ENCODE results near the gene MAP3K14. TPM values are rescaled to one million over a fixed set of nuclear protein-coding genes. Genes with fewer than 3 reads are reported as not detected.

The MAP3K14 gene
- total RNA-seq, 1 experiment from 2014 or later = 58.3 TPM

DNA sequence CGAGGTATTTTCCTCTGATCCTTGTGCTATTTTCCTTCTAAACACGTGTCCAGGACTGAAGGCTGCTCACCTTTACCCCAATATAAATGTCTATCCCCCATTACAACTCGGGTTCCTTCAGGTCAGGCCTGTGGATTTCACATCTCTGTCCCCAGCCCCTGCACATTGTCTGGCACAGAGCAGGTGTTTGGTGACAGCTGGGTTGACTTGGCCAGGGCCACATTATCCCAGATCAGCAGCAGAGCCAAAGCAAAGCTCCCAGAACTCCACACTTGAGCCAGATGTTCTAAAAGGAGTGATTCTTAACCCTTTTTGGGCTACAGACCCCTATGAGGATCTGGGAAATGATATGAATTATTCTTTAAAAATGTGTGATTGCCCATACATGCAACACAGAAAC lies 36.9 kb downstream of the MAP3K14 start:
- DNase-seq = no peak
- no peak overlapping the region for H3K4me2 ChIP-seq
- H3K4me1 ChIP-seq (replicated peaks; ENCODE audit: insufficient read depth) = peaks cover 18% of the 10 kb centered on the region
- H3K27me3 ChIP-seq (ENCODE audit: insufficient read depth, low read depth) = no peaks in the 10 kb centered on the region
- ChIA-PET CTCF (no interaction called here), POLR2A (ENCODE audit: unreplicated experiment) (no interaction called here)
- peaks cover 65% of the 10 kb centered on the region for H3F3A ChIP-seq (ENCODE audit: insufficient read depth, low read depth)
- H3K4me3 ChIP-seq = no peak overlapping the region
- intact Hi-C loops (cut with micrococcal nuclease; ENCODE audit: unreplicated experiment) = loop anchor here (5.0 kb wide), 2 partner anchors 37 to 147 kb away; partner anchors contain the start of gene MAP3K14
- H3K79me2 ChIP-seq (ENCODE audit: low read depth) = 0 out of 2 replicates have a peak, but pooled peaks cover 7% of the 10 kb centered on the region
- BruUV-seq (replicated peaks) = no TSS peak
- H2AFZ ChIP-seq = no peak overlapping the region
- H3K9me2 ChIP-seq (ENCODE audit: insufficient read depth) = no peaks in the 10 kb centered on the region
- H3K27ac ChIP-seq = no peak overlapping the region
- TF ChIP-seq EZH2 (IDR thresholded peaks at IDR 0.05; ENCODE audit: low read depth) = no peak
- TF ChIP-seq, protein P1, sequence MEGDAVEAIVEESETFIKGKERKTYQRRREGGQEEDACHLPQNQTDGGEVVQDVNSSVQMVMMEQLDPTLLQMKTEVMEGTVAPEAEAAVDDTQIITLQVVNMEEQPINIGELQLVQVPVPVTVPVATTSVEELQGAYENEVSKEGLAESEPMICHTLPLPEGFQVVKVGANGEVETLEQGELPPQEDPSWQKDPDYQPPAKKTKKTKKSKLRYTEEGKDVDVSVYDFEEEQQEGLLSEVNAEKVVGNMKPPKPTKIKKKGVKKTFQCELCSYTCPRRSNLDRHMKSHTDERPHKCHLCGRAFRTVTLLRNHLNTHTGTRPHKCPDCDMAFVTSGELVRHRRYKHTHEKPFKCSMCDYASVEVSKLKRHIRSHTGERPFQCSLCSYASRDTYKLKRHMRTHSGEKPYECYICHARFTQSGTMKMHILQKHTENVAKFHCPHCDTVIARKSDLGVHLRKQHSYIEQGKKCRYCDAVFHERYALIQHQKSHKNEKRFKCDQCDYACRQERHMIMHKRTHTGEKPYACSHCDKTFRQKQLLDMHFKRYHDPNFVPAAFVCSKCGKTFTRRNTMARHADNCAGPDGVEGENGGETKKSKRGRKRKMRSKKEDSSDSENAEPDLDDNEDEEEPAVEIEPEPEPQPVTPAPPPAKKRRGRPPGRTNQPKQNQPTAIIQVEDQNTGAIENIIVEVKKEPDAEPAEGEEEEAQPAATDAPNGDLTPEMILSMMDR (conservative IDR thresholded peaks at IDR 0.05) = no peak
- peaks cover 33% of the 10 kb centered on the region for H3K36me3 ChIP-seq (ENCODE audit: low read depth)
- H4K20me1 ChIP-seq (ENCODE audit: insufficient read depth) = no peaks in the 10 kb centered on the region
- no peaks in the 10 kb centered on the region for H3K9me3 ChIP-seq (ENCODE audit: insufficient read depth, low read depth)

DNA sequence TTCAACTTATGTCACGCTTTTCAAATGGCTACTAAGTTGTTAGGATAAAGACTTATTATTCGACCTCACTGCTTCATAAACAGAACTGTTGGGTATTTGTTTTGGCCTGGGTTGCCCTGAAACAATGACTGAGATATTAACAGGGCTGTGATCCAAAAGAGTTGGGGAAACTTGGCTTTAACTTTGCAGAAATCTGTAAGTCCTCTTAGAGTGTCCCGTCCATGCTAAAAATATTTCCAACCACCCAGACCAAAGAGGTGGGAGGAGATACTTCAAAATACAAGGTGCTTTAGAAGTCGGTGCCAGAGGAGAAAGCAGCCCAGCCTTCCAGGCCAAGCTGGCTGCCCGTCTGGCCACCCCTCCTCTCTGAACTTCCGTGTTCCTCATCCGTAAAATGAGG lies 38.8 kb downstream of the MAP3K14 start:
- Histone ChIP-seq H3F3A (ENCODE audit: insufficient read depth, low read depth) (peaks cover 70% of the 10 kb centered on the region), H3K9me3 (ENCODE audit: insufficient read depth, low read depth) (no peaks in the 10 kb centered on the region), H3K4me1 (replicated peaks; ENCODE audit: insufficient read depth) (peaks cover 18% of the 10 kb centered on the region), H3K79me2 (ENCODE audit: low read depth) (0 out of 2 replicates have a peak, but pooled peaks cover 7% of the 10 kb centered on the region), H3K27ac (peak overlapping the region; percentile 17), H3K27me3 (ENCODE audit: insufficient read depth, low read depth) (no peaks in the 10 kb centered on the region), H2AFZ (no peak overlapping the region), H3K4me3 (no peak overlapping the region), H3K9me2 (ENCODE audit: insufficient read depth) (no peaks in the 10 kb centered on the region), H3K36me3 (ENCODE audit: low read depth) (peaks cover 30% of the 10 kb centered on the region), H3K4me2 (peak overlapping the region; percentile 53), H4K20me1 (ENCODE audit: insufficient read depth) (no peaks in the 10 kb centered on the region)
- POLR2A ChIA-PET (ENCODE audit: unreplicated experiment) = interaction anchor here (0.5 to 0.7 kb wide), 2 partner anchors 83 to 130 kb away, joined by 3 read pairs; partner anchors contain the start of gene HEXIM1
- no peak for DNase-seq
- CTCF ChIA-PET = interaction anchor here (1.1 to 1.7 kb wide), 4 partner anchors 33 to 110 kb away, joined by 3 to 16 read pairs (median 6); no protein-coding TSS in a partner anchor
- BruUV-seq (replicated peaks) = no TSS peak
- TF ChIP-seq EZH2 (IDR thresholded peaks at IDR 0.05; ENCODE audit: low read depth) = no peak
- TF ChIP-seq, protein P1 (conservative IDR thresholded peaks at IDR 0.05) = no peak
- intact Hi-C loops (cut with micrococcal nuclease; ENCODE audit: unreplicated experiment) = loop anchor here (1.0 to 5.0 kb wide), 4 partner anchors 17 to 149 kb away; partner anchors contain the start of gene MAP3K14

DNA sequence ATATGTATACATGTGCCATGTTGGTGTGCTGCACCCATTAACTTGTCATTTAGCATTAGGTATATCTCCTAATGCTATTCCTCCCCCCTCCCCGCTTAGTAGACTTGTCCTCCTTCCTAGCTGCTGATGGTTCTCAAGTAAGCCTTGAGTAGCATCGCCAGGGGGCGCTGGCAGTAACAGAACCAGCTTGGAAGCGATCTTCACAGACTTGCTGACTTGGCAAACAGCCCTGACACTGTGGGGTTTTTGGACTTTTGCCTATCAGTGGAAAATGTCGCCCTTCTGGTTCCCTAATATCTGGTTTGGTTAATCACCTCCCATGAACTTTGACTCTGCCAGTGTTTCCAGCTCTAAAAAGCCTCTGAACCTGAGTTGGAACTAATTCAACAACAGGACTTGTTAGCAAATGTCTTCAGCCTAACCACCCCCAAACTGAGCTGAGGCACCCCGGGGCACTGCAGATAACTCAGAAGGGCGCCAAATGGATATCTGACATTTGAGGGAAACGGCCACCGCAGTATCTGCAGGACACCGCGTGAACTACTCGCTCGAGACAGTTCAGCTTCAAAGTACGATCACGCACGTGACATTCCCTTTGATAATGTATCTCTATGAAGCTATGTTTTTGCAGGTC lies 39.5 kb downstream of the MAP3K14 start:
- Histone ChIP-seq H2AFZ (no peak overlapping the region), H4K20me1 (ENCODE audit: insufficient read depth) (no peaks in the 10 kb centered on the region), H3K4me1 (replicated peaks; ENCODE audit: insufficient read depth) (peaks cover 18% of the 10 kb centered on the region), H3K36me3 (ENCODE audit: low read depth) (peaks cover 24% of the 10 kb centered on the region), H3K9me2 (ENCODE audit: insufficient read depth) (no peaks in the 10 kb centered on the region), H3K79me2 (ENCODE audit: low read depth) (0 out of 2 replicates have a peak, but pooled peaks cover 7% of the 10 kb centered on the region), H3K4me3 (no peak overlapping the region), H3K27me3 (ENCODE audit: insufficient read depth, low read depth) (no peaks in the 10 kb centered on the region), H3F3A (ENCODE audit: insufficient read depth, low read depth) (peaks cover 65% of the 10 kb centered on the region), H3K27ac (peak overlapping the region; percentile 17), H3K9me3 (ENCODE audit: insufficient read depth, low read depth) (no peaks in the 10 kb centered on the region), H3K4me2 (peak overlapping the region; percentile 53)
- no TSS peak for BruUV-seq (replicated peaks)
- intact Hi-C loops (cut with micrococcal nuclease; ENCODE audit: unreplicated experiment) = loop anchor here (1.0 to 5.0 kb wide), 4 partner anchors 17 to 150 kb away; partner anchors contain the start of gene MAP3K14
- DNase-seq = peak; percentile 88 to 89
- TF ChIP-seq, protein P1 (conservative IDR thresholded peaks at IDR 0.05) = peak; percentile 95
- TF ChIP-seq EZH2 (IDR thresholded peaks at IDR 0.05; ENCODE audit: low read depth) = no peak
- ChIA-PET POLR2A (ENCODE audit: unreplicated experiment) (interaction anchor here (0.5 to 0.7 kb wide), 4 partner anchors 46 to 1254 kb away, joined by 3 to 4 read pairs (median 4); partner anchors contain the start of gene HEXIM1), CTCF (interaction anchor here (0.6 to 1.7 kb wide), 7 partner anchors 34 to 148 kb away, joined by 3 to 16 read pairs (median 6); no protein-coding TSS in a partner anchor)
